Endometrial microvascular endothelial cells (primary cell): ENCODE data around the gene CDH3. TPM values are rescaled to one million over a fixed set of nuclear protein-coding genes. Genes with fewer than 3 reads are reported as not detected.

ENCODE experiments used
- in situ Hi-C: cut with HindIII; loops from 2 replicates; pipeline ENCODE4 v1.10.0; 2017; ENCODE audit warnings: low sequenced_read_pairs, low pct_unique_long_range_greater_than_20kb; ENCODE audit errors: inconsistent ontology term
- total RNA-seq: library from RNA; depleted of rRNA; stranded (reverse); fragments of >200 nt; gene quantifications from one replicate; pipeline ENCODE4 v1.2.3, GENCODE V29; 2015; ENCODE audit errors: inconsistent ontology term

CDH3 gene
- total RNA-seq, 1 donor from 2014 or later, result not detected

- in situ Hi-C loops, result no loop called here
Measured at GRCh38 chr16:68728523-68728922, 83.4 kb downstream of the CDH3 start.

- in situ Hi-C loops, result no loop called here
Measured at GRCh38 chr16:68731637-68732036, 86.5 kb downstream of the CDH3 start.

- in situ Hi-C loops, result no loop called here
Measured at GRCh38 chr16:68732042-68732680, 87.1 kb downstream of the CDH3 start.

- in situ Hi-C loops, result no loop called here
Measured at GRCh38 chr16:68732741-68733399, 87.8 kb downstream of the CDH3 start.

DNA sequence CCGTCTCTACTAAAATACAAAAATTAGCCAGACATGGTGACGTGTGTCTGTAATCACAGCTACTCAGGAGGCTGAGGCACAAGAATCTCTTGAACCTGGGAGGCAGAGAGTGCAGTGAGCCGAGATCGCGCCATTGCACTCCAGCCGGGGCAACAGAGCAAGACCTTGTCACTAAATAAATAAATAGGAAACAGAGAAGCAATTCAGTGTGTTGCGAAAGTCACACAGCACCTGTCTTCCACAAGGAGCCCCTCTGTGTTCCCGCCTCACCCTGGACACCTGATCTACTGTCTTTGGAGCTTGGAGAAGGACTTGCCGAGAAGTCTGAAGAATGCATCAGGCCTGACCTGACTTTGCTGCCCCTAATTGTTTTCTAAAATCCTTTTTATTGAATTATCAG is 88.5 kb downstream of the CDH3 start:
- in situ Hi-C loops, result no loop called here

GRCh38 chr16:68734782-68735181 is 89.7 kb downstream of the CDH3 start:
- in situ Hi-C loops, result no loop called here

- in situ Hi-C loops, result no loop called here
Measured at GRCh38 chr16:68736561-68736960, 91.5 kb downstream of the CDH3 start.

- in situ Hi-C loops, result no loop called here
Measured at GRCh38 chr16:68737046-68737729, 92.1 kb downstream of the CDH3 start, which contains the start of gene CDH1. Gene CDH1 (plus strand): TSS chr16:68737292. CDS start chr16:68737416, 124 bp downstream.

DNA sequence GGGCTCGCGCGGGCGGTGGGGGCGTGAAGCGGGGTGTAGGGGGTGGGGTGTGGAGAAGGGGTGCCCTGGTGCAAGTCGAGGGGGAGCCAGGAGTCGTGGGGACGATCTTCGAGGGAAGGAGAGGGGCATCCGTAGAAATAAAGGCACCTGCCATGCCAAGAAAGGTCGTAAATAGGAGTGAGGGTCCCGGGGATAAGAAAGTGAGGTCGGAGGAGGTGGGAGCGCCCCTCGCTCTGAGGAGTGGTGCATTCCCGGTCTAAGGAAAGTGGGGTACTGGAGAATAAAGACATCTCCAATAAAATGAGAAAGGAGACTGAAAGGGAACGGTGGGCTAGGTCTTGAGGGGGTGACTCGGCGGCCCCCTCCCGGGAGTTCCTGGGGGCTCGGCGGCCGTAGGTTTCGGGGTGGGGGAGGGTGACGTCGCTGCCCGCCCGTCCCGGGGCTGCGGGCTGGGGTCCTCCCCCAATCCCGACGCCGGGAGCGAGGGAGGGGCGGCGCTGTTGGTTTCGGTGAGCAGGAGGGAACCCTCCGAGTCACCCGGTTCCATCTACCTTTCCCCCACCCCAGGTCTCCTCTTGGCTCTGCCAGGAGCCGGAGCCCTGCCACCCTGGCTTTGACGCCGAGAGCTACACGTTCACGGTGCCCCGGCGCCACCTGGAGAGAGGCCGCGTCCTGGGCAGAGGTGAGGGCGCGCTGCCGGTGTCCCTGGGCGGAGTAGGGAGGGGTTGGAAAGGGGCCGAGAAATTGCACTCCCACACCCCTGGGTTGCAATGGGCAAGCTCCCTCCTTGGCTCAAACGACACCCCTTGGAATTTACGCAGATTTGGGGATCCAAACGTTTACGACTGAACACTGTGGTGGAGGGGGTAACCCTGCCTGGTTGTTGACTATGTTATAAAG is 92.9 kb downstream of the CDH3 start:
- in situ Hi-C loops, result no loop called here

DNA sequence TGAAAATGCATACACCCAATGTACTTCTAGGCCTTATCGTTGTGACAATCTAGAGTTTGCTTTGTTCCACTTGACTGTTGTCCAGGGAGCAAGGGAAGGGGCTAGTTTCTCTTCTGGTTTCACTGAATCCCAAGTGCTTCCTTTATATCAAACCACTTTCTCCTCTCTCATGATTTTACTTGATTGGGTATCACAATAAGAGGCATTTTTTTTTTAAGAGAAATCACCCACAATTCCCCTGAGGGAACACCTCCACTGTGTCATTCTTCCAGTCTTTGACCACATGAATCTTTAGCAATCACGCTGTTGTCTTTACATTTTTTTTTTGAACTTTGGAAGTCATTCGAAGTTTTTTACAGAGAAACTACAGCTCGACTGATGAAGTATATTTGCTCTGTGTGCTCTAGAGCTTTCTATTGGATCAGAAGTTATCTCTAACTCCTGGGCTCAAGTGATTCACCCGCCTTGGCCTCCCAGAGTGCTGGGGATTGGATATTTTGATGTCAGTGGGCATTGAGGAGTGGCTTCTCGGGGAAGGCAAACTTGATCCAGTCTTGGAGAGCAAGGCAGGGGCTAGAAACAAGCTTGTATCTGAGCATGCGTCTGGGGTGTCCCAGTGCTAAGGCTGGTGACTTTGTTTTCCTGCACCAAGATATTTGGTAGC is 95.0 kb downstream of the CDH3 start:
- in situ Hi-C loops, result no loop called here

DNA sequence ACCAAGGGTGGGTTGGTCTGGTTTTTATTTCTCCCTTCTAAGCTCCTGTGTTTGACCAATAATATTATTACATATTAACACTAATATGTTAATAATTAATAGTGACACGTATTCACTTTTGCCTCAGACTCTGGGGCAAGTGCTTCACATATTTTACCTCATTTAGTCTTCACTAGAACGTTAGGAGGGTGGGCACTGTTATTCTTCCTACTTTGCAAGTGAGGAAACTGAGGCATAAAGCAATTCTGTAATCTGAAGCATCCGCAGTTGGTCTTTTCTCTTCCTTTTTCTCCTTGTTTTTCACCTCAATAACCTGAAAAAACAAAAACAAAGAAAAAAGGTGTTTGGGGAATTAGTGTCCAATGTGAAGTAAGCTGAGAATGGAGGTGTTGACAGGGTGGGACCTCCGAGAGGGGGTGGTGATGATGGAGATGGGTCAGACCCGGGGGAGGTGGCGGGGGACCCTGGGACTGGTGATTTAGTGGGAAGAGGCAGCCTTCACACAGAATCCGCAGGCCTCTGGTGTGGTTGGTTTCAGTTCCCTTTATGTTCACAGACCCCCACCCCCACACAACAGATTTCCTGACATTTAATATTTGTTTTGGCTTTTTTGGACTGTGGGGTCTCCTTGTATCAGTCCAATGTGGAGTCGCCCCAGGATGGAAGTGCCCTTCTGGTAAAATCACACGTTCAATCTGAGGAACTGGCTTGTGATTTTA is 95.7 kb downstream of the CDH3 start:
- in situ Hi-C loops, result no loop called here

GRCh38 chr16:68743664-68744063 is 98.6 kb downstream of the CDH3 start:
- in situ Hi-C loops, result no loop called here

GRCh38 chr16:68744744-68745280 is 99.7 kb downstream of the CDH3 start:
- in situ Hi-C loops, result no loop called here

DNA sequence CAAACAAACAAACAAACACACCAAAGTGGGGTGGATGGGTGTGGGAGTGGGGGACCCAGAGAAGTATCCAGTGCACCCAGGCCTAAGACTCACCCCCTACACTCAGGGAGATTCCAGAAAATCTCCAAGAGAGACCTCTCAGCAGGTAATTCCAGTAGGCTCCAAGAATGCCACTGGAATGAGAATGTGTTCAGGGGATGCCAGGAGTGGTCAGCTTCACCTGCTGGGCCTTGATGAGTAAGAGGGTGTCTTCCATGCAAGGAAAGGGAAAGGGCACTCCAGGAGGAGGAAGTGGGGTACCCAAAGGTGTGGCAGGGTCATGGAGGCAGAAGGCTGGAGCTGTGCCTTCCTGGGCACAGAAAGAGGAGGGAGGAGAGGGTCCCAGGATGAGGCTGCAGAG is 101.8 kb downstream of the CDH3 start:
- in situ Hi-C loops, result no loop called here

- in situ Hi-C loops, result no loop called here
Measured at GRCh38 chr16:68749432-68749831, 104.3 kb downstream of the CDH3 start.
